GM12864 (cell line): ENCODE results near the gene MLNR.

Source experiments
- DNase-seq: peaks from one replicate; pipeline ENCODE4 v3.0.0-alpha.2; 2011; ENCODE audit warnings: low read depth
- H3K4me3 ChIP-seq: 2 replicates; pipeline ENCODE4 v1.5.1; 2011; ENCODE audit warnings: mild to moderate bottlenecking, low read depth, low read length, control low read depth
- CTCF ChIP-seq: IDR thresholded peaks from 2 replicates; pipeline ENCODE4 v1.5.1; 2011; ENCODE audit warnings: low read depth, mild to moderate bottlenecking, moderate library complexity, low read length, control low read depth, inconsistent platforms; ENCODE audit errors: missing control alignments

The MLNR gene

GRCh38 chr13:49206641-49207040, 13.5 kb upstream of the MLNR start:
- H3K4me3 ChIP-seq, result no peak overlapping the region
- DNase-seq, result no peak
- TF ChIP-seq CTCF, result no peak

- no peak for TF ChIP-seq CTCF
- no peak overlapping the region for H3K4me3 ChIP-seq
- no peak for DNase-seq
Observed at GRCh38 chr13:49208619-49209018, 11.5 kb upstream of the MLNR start.

- TF ChIP-seq CTCF, result no peak
- H3K4me3 ChIP-seq, result no peak overlapping the region
- DNase-seq, result no peak
Observed at GRCh38 chr13:49210114-49210513, 10.0 kb upstream of the MLNR start.

GRCh38 chr13:49210669-49211068, 9.5 kb upstream of the MLNR start:
- no peak for TF ChIP-seq CTCF
- no peak overlapping the region for H3K4me3 ChIP-seq
- DNase-seq, result no peak

- no peak for TF ChIP-seq CTCF
- H3K4me3 ChIP-seq, result no peak overlapping the region
- DNase-seq, result no peak
Observed at GRCh38 chr13:49213539-49213938, 6.6 kb upstream of the MLNR start.

GRCh38 chr13:49213997-49214916, 5.9 kb upstream of the MLNR start:
- H3K4me3 ChIP-seq, result no peak overlapping the region
- DNase-seq, result no peak

More at GRCh38 chr13:49213997-49214916, 5.9 kb upstream of the MLNR start:
- no peak for TF ChIP-seq CTCF
